GM23338 (cell line): ENCODE results near the gene TNPO3. TPM values are rescaled to one million over a fixed set of nuclear protein-coding genes. Genes with fewer than 3 reads are reported as not detected.

Experiments
- ATAC-seq: fragments of 200-7000 bp; cut with Tn5 transposase; 3 replicates; pipeline ENCODE4 v1.9.1; 2020
- DNase-seq: peaks from one replicate; pipeline ENCODE4 v3.0.0-alpha.2; 2015; ENCODE audit warnings: low spot score
- H2AFZ ChIP-seq: fragments of 200-600 bp; sonication (generic); 2 replicates; pipeline ENCODE4 v1.8.0; 2016; ENCODE audit warnings: antibody characterized with exemption, mild to moderate bottlenecking, moderate library complexity
- H3F3A ChIP-seq: fragments of 200-600 bp; sonication (generic); replicated peaks from 2 replicates; pipeline ENCODE4 v1.8.0; 2017; ENCODE audit warnings: antibody characterized with exemption, mixed run types, low read depth
- H3K27ac ChIP-seq: fragments of 200-600 bp; sonication (generic); 2 replicates; pipeline ENCODE4 v1.6.1; 2016; ENCODE audit warnings: low read depth
- H3K27me3 ChIP-seq: fragments of 200-600 bp; sonication (generic); 2 replicates; pipeline ENCODE4 v1.8.0; 2016; ENCODE audit warnings: mild to moderate bottlenecking, mixed run types, moderate library complexity; ENCODE audit not compliant: insufficient read depth
- H3K36me3 ChIP-seq: fragments of 200-600 bp; sonication (generic); 2 replicates; pipeline ENCODE4 v1.8.0; 2016; ENCODE audit warnings: mild to moderate bottlenecking; ENCODE audit not compliant: insufficient read depth
- H3K4me1 ChIP-seq: fragments of 200-600 bp; sonication (generic); 2 replicates; pipeline ENCODE4 v1.8.0; 2016; ENCODE audit warnings: mild to moderate bottlenecking, moderate library complexity; ENCODE audit not compliant: insufficient read depth
- H3K4me2 ChIP-seq: fragments of 200-600 bp; sonication (generic); 2 replicates; pipeline ENCODE4 v1.7.1; 2017; ENCODE audit warnings: mixed run types
- H3K4me3 ChIP-seq: fragments of 200-600 bp; sonication (generic); 2 replicates; pipeline ENCODE4 v1.6.1; 2016; ENCODE audit warnings: mixed run types
- H3K79me2 ChIP-seq: fragments of 200-600 bp; sonication (generic); replicated peaks from 2 replicates; pipeline ENCODE4 v1.8.0; 2017; ENCODE audit warnings: mild to moderate bottlenecking; ENCODE audit not compliant: insufficient read depth
- H3K9me2 ChIP-seq: fragments of 200-600 bp; sonication (generic); 2 replicates; pipeline ENCODE4 v1.8.0; 2017; ENCODE audit not compliant: insufficient read depth
- H4K20me1 ChIP-seq: fragments of 200-600 bp; sonication (generic); replicated peaks from 2 replicates; pipeline ENCODE4 v1.8.0; 2017; ENCODE audit warnings: mild to moderate bottlenecking; ENCODE audit not compliant: insufficient read depth
- H3K27ac Mint-ChIP-seq: 2 replicates; pipeline ENCODE4 v1.8.0; 2020; ENCODE audit warnings: inconsistent platforms, mild to moderate bottlenecking, moderate library complexity, mixed read lengths
- H3K27me3 Mint-ChIP-seq: 3 replicates; pipeline ENCODE4 v1.8.0; 2022; ENCODE audit warnings: low read depth, mild to moderate bottlenecking, moderate library complexity, mixed read lengths, inconsistent platforms; ENCODE audit not compliant: insufficient read depth, poor library complexity
- H3K36me3 Mint-ChIP-seq: 3 replicates; pipeline ENCODE4 v1.8.0; 2021; ENCODE audit warnings: low read depth, mild to moderate bottlenecking, inconsistent platforms, moderate library complexity, mixed read lengths
- H3K4me1 Mint-ChIP-seq: 3 replicates; pipeline ENCODE4 v1.8.0; 2020; ENCODE audit warnings: mild to moderate bottlenecking, inconsistent platforms, mixed read lengths
- H3K4me3 Mint-ChIP-seq: 3 replicates; pipeline ENCODE4 v1.8.0; 2021; ENCODE audit warnings: moderate library complexity, mild to moderate bottlenecking, inconsistent platforms, mixed read lengths
- H3K9me3 Mint-ChIP-seq: 3 replicates; pipeline ENCODE4 v1.8.0; 2020; ENCODE audit warnings: moderate library complexity, mild to moderate bottlenecking, inconsistent platforms, mixed read lengths
- ETS1 ChIP-seq: IDR thresholded peaks from 2 replicates; pipeline ENCODE4 v1.6.1; 2016; ENCODE audit warnings: antibody characterized with exemption
- EZH2 ChIP-seq: fragments of 200-600 bp; sonication (generic); IDR thresholded peaks from one replicate; pipeline ENCODE4 v1.8.0; 2017; ENCODE audit warnings: antibody characterized with exemption, mild to moderate bottlenecking, low read depth; ENCODE audit not compliant: unreplicated experiment
- NANOG ChIP-seq: IDR thresholded peaks from 2 replicates; pipeline ENCODE4 v1.6.1; 2016; ENCODE audit warnings: antibody characterized with exemption, borderline replicate concordance
- STAT1 ChIP-seq: IDR thresholded peaks from one replicate; pipeline ENCODE4 v1.6.1; 2016; ENCODE audit warnings: antibody characterized with exemption; ENCODE audit not compliant: unreplicated experiment
- polyA plus RNA-seq: library from polyadenylated mRNA; unstranded; fragments of >200 nt; fragmentation: Nextera tagmentation; extraction: Ambion mirVana; gene quantifications from 2 replicates; pipeline ENCODE4 v1.2.1, GENCODE V29; 2016
- total RNA-seq: library from RNA; depleted of rRNA; stranded (reverse); fragments of >200 nt; shearing (Covaris generic); gene quantifications from 2 replicates; pipeline ENCODE4 v1.2.3, GENCODE V29; 2014
- TF ChIP-seq, protein P1 (sequence below), 2 experiments: fragments of 200-600 bp in 1 of 2; sonication (generic) in 1 of 2; conservative IDR thresholded peaks; 2 replicates each; pipeline versions ENCODE4 v1.5.1 to v1.6.1; 2016 to 2017; ENCODE audit warnings: antibody characterized with exemption in 2 of 2, low read depth in 2 of 2, mild to moderate bottlenecking in 2 of 2, moderate library complexity in 1 of 2
- TF ChIP-seq, protein P2 (sequence below): IDR thresholded peaks from one replicate; pipeline ENCODE4 v1.6.1; 2018; ENCODE audit warnings: antibody characterized with exemption; ENCODE audit not compliant: unreplicated experiment

The TNPO3 gene
- total and polyA plus RNA-seq, 2 experiments from 2014 or later = 38.2 to 127 TPM

DNA sequence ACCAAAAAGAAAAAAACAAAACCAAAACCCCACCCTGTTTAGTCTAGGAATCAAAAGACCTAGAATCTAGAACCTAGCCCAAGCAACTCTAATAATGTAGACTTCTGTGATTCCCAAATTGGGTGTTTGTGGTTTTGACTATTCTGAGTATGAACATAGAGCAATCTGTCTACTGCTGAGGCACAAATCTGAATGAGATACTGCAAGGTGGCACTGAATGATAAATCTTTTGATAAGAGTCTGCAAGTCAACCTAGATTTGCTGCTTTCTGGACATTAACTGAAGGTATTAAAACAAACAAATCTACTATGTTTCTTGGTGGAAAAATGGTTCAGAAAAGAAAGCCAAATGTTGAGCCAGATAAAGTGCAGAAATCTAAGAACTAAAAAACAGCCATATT, 66.5 kb downstream of the TNPO3 start:
- H3K36me3 Mint-ChIP-seq = peaks cover 48% of the 10 kb centered on the region
- TF ChIP-seq ETS1 = no peak
- no peak for TF ChIP-seq STAT1
- TF ChIP-seq, protein P1, sequence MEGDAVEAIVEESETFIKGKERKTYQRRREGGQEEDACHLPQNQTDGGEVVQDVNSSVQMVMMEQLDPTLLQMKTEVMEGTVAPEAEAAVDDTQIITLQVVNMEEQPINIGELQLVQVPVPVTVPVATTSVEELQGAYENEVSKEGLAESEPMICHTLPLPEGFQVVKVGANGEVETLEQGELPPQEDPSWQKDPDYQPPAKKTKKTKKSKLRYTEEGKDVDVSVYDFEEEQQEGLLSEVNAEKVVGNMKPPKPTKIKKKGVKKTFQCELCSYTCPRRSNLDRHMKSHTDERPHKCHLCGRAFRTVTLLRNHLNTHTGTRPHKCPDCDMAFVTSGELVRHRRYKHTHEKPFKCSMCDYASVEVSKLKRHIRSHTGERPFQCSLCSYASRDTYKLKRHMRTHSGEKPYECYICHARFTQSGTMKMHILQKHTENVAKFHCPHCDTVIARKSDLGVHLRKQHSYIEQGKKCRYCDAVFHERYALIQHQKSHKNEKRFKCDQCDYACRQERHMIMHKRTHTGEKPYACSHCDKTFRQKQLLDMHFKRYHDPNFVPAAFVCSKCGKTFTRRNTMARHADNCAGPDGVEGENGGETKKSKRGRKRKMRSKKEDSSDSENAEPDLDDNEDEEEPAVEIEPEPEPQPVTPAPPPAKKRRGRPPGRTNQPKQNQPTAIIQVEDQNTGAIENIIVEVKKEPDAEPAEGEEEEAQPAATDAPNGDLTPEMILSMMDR (conservative IDR thresholded peaks at IDR 0.05; ENCODE audit: low read depth in 2 of 2) = no peak
- TF ChIP-seq EZH2 = no peak
- TF ChIP-seq, protein P2, sequence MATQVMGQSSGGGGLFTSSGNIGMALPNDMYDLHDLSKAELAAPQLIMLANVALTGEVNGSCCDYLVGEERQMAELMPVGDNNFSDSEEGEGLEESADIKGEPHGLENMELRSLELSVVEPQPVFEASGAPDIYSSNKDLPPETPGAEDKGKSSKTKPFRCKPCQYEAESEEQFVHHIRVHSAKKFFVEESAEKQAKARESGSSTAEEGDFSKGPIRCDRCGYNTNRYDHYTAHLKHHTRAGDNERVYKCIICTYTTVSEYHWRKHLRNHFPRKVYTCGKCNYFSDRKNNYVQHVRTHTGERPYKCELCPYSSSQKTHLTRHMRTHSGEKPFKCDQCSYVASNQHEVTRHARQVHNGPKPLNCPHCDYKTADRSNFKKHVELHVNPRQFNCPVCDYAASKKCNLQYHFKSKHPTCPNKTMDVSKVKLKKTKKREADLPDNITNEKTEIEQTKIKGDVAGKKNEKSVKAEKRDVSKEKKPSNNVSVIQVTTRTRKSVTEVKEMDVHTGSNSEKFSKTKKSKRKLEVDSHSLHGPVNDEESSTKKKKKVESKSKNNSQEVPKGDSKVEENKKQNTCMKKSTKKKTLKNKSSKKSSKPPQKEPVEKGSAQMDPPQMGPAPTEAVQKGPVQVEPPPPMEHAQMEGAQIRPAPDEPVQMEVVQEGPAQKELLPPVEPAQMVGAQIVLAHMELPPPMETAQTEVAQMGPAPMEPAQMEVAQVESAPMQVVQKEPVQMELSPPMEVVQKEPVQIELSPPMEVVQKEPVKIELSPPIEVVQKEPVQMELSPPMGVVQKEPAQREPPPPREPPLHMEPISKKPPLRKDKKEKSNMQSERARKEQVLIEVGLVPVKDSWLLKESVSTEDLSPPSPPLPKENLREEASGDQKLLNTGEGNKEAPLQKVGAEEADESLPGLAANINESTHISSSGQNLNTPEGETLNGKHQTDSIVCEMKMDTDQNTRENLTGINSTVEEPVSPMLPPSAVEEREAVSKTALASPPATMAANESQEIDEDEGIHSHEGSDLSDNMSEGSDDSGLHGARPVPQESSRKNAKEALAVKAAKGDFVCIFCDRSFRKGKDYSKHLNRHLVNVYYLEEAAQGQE = no peak
- Histone ChIP-seq H3K27me3 (no peaks in the 10 kb centered on the region), H3K79me2 (no peaks in the 10 kb centered on the region), H2AFZ (no peak overlapping the region), H4K20me1 (0 out of 2 replicates have a peak, but pooled peaks cover under 1% of the 10 kb centered on the region), H3F3A (no peaks in the 10 kb centered on the region), H3K4me2 (no peak overlapping the region), H3K4me3 (no peak overlapping the region), H3K4me1 (peaks cover 14% of the 10 kb centered on the region), H3K36me3 (peaks cover 18% of the 10 kb centered on the region; the same call in 1 of the 2 replicates), H3K27ac (no peak overlapping the region), H3K9me2 (no peaks in the 10 kb centered on the region)
- no peak overlapping the region for H3K27ac Mint-ChIP-seq
- DNase-seq (no peak), ATAC-seq (no peak)
- H3K27me3 Mint-ChIP-seq = peaks cover 3% of the 10 kb centered on the region
- no peaks in the 10 kb centered on the region for H3K9me3 Mint-ChIP-seq
- H3K4me3 Mint-ChIP-seq = no peak overlapping the region
- H3K4me1 Mint-ChIP-seq = peaks cover 17% of the 10 kb centered on the region

GRCh38 chr7:128986609-128987008, 68.3 kb downstream of the TNPO3 start:
- Mint-ChIP-seq H3K27ac (peak overlapping the region; percentile 89; the same call in 1 of the 2 replicates), H3K4me3 (no peak overlapping the region), H3K27me3 (peaks cover 3% of the 10 kb centered on the region), H3K9me3 (no peaks in the 10 kb centered on the region), H3K4me1 (peaks cover 17% of the 10 kb centered on the region), H3K36me3 (peaks cover 57% of the 10 kb centered on the region)
- H4K20me1 ChIP-seq = no peaks in the 10 kb centered on the region
- no peak overlapping the region for H2AFZ ChIP-seq
- H3K4me2 ChIP-seq = no peak overlapping the region
- peaks cover 14% of the 10 kb centered on the region for H3K4me1 ChIP-seq
- peak; percentile 66 for ATAC-seq
- no peak overlapping the region for H3K4me3 ChIP-seq
- no peaks in the 10 kb centered on the region for H3K79me2 ChIP-seq
- H3F3A ChIP-seq = no peaks in the 10 kb centered on the region
- no peak for TF ChIP-seq NANOG
- H3K9me2 ChIP-seq = no peaks in the 10 kb centered on the region
- H3K27me3 ChIP-seq = no peaks in the 10 kb centered on the region
- peaks cover 31% of the 10 kb centered on the region; the same call in 1 of the 2 replicates for H3K36me3 ChIP-seq
- no peak for DNase-seq
- H3K27ac ChIP-seq = peak overlapping the region; percentile 11; the same call in 1 of the 2 replicates
